ENCODE results near the gene TGFBR3L.

The TGFBR3L gene

DNA sequence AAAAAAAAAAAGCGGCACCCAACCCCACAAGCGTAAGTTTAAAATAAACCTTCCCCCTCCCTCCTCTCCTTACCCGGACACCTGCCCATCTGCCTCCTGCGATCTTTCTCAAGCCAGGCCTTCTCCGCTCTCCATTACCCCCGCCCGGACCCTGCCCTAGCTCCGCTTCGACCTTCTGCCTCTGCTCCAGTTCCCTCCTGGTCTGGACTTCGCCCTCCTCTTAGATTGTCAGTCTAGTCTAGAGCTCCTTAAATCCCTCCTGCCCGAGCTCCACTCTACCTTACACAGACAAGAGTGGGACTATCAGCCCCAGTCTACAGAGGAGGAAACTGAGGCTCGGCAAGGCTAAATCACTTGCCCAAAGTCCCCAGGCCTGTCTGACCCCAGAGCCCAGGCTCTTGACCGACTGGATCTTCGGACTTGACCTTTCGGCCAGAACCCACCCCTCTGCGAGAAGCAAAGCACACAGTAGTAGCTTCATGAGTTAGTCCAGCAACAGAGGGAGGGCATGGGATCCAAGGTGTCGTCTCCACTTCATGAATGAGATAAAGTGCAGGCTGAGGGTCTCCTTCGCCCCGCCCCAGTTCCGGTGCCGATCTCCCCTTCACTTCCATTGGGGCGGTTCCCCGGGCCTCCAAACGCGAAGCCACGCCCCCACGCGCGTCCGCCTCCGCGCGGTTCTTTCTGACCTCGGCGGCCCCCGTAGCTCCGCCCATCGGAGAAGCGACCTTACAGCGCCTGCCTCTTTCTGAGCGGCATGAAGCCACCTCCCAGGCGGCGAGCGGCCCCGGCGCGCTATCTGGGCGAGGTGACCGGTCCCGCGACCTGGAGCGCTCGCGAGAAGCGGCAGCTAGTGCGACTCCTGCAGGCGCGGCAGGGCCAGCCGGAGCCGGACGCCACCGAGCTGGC is 5.2 kb downstream of the TGFBR3L start, which contains the start of gene SNAPC2:
Gene SNAPC2 (plus strand): TSS at position 729 of the 909 bp plus-strand sequence. CDS start 29 bp downstream, at position 758.
- H3K9me3 ChIP-seq (ENCODE audit: control insufficient read depth, insufficient read depth, low read depth, low read length) = no peaks in the 10 kb centered on the region
- peaks cover 0 to 15% of the 10 kb centered on the region in 2 experiments; a peak in 1 of 3 replicates for H3K36me3 ChIP-seq (ENCODE audit: control insufficient read depth in 2 of 2, insufficient read depth in 1 of 2, low read length in 2 of 2)
- H3K27ac ChIP-seq (ENCODE audit: extremely low read depth, low read depth, low read length) = peak within 1 kb of the TSS; percentile 49; the same call in 1 of the 2 replicates
- H3K4me1 ChIP-seq (ENCODE audit: control insufficient read depth, insufficient read depth, low read length) = peaks cover 3% of the 10 kb centered on the region; the same call in 1 of the 2 replicates
- H3K4me3 ChIP-seq (ENCODE audit: low read depth, low read length) = peak within 1 kb of the TSS; percentile 80
- ChIA-PET CTCF (interaction anchor here (0.7 to 3.1 kb wide), 11 partner anchors 8 to 351 kb away, joined by 3 to 25 read pairs (median 3); partner anchors contain the start of genes MAP2K7 and TIMM44), POLR2A (interaction anchor here (0.5 to 3.5 kb wide), 20 partner anchors 8 to 594 kb away, joined by 3 to 36 read pairs (median 7); partner anchors contain the start of genes LRRC8E, MAP2K7, TIMM44 and ZNF414)
- TF ChIP-seq GLIS2 (tag by site-specific recombination; IDR thresholded peaks at IDR 0.05) = peak; percentile 55
- TF ChIP-seq BCL11A (tag by site-specific recombination; IDR thresholded peaks at IDR 0.05; ENCODE audit: low read depth) = 0 out of 2 replicates have a peak, but pooled peaks have one; percentile 13
- TF ChIP-seq ZFHX2 (tag by site-specific recombination; conservative IDR thresholded peaks at IDR 0.05) = peak; percentile 71
- peak; percentile 66 for TF ChIP-seq SP7 (tag by site-specific recombination; IDR thresholded peaks at IDR 0.05)
- TF ChIP-seq ZNF768 (tag by site-specific recombination; IDR thresholded peaks at IDR 0.05) = no peak
- TF ChIP-seq ZXDB (tag by site-specific recombination; IDR thresholded peaks at IDR 0.05) = peak; percentile 64; the same call in 1 of the 2 replicates
- TF ChIP-seq ZIC2 (tag by site-specific recombination; IDR thresholded peaks at IDR 0.05) = peak; percentile 30; the same call in 1 of the 2 replicates
- TF ChIP-seq ZNF366 (tag by site-specific recombination; conservative IDR thresholded peaks at IDR 0.05) = no peak
- peak; percentile 80 for TF ChIP-seq ZBTB20 (tag by site-specific recombination; IDR thresholded peaks at IDR 0.05)
- TF ChIP-seq SCRT1 (tag by site-specific recombination; IDR thresholded peaks at IDR 0.05; ENCODE audit: borderline replicate concordance) = no peak
- TF ChIP-seq SP2 (tag by site-specific recombination; IDR thresholded peaks at IDR 0.05) = peak; percentile 79
- peak; percentile 77; the same call in 1 of the 2 replicates for TF ChIP-seq ZNF324 (tag by site-specific recombination; IDR thresholded peaks at IDR 0.05)
- TF ChIP-seq KLF7 (tag by site-specific recombination; IDR thresholded peaks at IDR 0.05; ENCODE audit: borderline replicate concordance) = peak; percentile 56; the same call in 1 of the 2 replicates
- TF ChIP-seq ZFP69B (tag by site-specific recombination; IDR thresholded peaks at IDR 0.05) = peak; percentile 16; the same call in 1 of the 2 replicates
- TF ChIP-seq, protein P1, sequence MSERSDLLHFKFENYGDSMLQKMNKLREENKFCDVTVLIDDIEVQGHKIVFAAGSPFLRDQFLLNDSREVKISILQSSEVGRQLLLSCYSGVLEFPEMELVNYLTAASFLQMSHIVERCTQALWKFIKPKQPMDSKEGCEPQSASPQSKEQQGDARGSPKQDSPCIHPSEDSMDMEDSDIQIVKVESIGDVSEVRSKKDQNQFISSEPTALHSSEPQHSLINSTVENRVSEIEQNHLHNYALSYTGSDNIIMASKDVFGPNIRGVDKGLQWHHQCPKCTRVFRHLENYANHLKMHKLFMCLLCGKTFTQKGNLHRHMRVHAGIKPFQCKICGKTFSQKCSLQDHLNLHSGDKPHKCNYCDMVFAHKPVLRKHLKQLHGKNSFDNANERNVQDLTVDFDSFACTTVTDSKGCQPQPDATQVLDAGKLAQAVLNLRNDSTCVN (tag by site-specific recombination; optimal IDR thresholded peaks at IDR 0.05) = peak; percentile 88
- no peak for TF ChIP-seq ZNF416 (tag by site-specific recombination; IDR thresholded peaks at IDR 0.05)
- TF ChIP-seq ZNF48 (tag by site-specific recombination; IDR thresholded peaks at IDR 0.05) = no peak
- peak; percentile 92 for TF ChIP-seq SP3 (tag by site-specific recombination; IDR thresholded peaks at IDR 0.05)
- TF ChIP-seq KLF8 (tag by site-specific recombination; IDR thresholded peaks at IDR 0.05) = peak; percentile 81
- TF ChIP-seq ZBTB1 (tag by site-specific recombination; IDR thresholded peaks at IDR 0.05) = 0 out of 2 replicates have a peak, but pooled peaks have one; percentile 7
- no peak for TF ChIP-seq ZNF670 (tag by site-specific recombination; IDR thresholded peaks at IDR 0.05; ENCODE audit: low read depth)
- peak; percentile 63; the same call in 1 of the 2 replicates for TF ChIP-seq ZEB2 (tag by site-specific recombination; IDR thresholded peaks at IDR 0.05)
- TF ChIP-seq ZNF600 (tag by site-specific recombination; IDR thresholded peaks at IDR 0.05) = peak; percentile 73
- TF ChIP-seq ZNF692 (tag by site-specific recombination; IDR thresholded peaks at IDR 0.05) = peak; percentile 45; the same call in 1 of the 2 replicates
- TF ChIP-seq ZNF514 (tag by site-specific recombination; IDR thresholded peaks at IDR 0.05) = no peak
- peak; percentile 89 for TF ChIP-seq KLF10 (tag by site-specific recombination; IDR thresholded peaks at IDR 0.05)
- peak; percentile 54 for TF ChIP-seq ZNF660 (tag by site-specific recombination; IDR thresholded peaks at IDR 0.05)
- no peak for TF ChIP-seq BCL11B (tag by site-specific recombination; IDR thresholded peaks at IDR 0.05; ENCODE audit: low read depth)
- TF ChIP-seq MYNN (tag by site-specific recombination; IDR thresholded peaks at IDR 0.05; ENCODE audit: borderline replicate concordance) = no peak
- TF ChIP-seq, protein P2, sequence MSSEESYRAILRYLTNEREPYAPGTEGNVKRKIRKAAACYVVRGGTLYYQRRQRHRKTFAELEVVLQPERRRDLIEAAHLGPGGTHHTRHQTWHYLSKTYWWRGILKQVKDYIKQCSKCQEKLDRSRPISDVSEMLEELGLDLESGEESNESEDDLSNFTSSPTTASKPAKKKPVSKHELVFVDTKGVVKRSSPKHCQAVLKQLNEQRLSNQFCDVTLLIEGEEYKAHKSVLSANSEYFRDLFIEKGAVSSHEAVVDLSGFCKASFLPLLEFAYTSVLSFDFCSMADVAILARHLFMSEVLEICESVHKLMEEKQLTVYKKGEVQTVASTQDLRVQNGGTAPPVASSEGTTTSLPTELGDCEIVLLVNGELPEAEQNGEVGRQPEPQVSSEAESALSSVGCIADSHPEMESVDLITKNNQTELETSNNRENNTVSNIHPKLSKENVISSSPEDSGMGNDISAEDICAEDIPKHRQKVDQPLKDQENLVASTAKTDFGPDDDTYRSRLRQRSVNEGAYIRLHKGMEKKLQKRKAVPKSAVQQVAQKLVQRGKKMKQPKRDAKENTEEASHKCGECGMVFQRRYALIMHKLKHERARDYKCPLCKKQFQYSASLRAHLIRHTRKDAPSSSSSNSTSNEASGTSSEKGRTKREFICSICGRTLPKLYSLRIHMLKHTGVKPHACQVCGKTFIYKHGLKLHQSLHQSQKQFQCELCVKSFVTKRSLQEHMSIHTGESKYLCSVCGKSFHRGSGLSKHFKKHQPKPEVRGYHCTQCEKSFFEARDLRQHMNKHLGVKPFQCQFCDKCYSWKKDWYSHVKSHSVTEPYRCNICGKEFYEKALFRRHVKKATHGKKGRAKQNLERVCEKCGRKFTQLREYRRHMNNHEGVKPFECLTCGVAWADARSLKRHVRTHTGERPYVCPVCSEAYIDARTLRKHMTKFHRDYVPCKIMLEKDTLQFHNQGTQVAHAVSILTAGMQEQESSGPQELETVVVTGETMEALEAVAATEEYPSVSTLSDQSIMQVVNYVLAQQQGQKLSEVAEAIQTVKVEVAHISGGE (tag by site-specific recombination; conservative IDR thresholded peaks at IDR 0.05; ENCODE audit: low read depth) = no peak
